Measurements from ENCODE around the gene KCNJ15.

KCNJ15 gene

DNA sequence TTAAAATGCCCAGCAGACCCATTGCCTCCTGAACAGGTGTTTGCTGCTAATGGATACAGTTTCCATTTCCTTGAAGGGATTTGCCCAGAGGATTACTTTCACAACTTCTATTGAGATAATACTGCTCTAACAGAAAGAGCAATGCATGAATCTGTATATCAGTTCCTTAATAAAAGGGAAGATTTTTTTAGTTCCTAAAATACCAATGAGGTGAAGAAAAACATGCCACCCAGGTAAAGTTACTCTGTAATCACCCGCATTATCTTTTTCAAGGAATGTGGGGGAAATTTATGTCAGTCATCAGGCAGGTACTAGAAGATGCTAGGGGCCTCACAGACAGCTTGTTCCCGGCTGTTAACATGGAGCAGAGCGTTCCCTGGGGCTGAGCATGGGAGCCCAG is 41.1 kb downstream of the KCNJ15 start:
- no peak for DNase-seq (ENCODE audit: low read depth, low spot score)

DNA sequence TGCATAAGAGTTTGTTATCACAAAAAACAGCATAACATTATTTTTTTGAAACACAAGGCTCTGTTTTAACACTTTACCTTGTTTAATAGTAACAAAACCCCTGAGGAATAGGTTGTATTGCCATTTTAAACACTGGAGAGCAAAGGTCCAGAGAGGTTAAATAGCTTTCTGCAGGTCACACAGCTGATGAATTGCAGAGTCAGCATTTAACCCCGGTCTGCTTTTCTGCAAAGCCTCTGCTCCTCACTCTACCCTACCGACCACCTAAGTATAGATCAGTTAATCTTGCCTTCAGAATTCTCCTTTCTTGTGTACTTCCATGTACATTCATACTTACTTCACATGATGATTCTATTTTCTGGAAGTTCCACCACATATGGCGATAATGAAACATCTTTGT is 42.0 kb downstream of the KCNJ15 start:
- DNase-seq (ENCODE audit: low read depth, low spot score): no peak

DNA sequence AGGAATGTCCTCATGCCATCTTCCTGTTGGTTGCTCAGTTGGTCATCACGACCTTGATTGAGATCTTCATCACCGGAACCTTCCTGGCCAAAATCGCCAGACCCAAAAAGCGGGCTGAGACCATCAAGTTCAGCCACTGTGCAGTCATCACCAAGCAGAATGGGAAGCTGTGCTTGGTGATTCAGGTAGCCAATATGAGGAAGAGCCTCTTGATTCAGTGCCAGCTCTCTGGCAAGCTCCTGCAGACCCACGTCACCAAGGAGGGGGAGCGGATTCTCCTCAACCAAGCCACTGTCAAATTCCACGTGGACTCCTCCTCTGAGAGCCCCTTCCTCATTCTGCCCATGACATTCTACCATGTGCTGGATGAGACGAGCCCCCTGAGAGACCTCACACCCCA is 42.9 kb downstream of the KCNJ15 start:
- no peak for DNase-seq (ENCODE audit: low read depth, low spot score)

- DNase-seq (ENCODE audit: low read depth, low spot score): no peak
Measured at GRCh38 chr21:38300141-38300578, 43.4 kb downstream of the KCNJ15 start.

GRCh38 chr21:38301321-38302214 is 44.8 kb downstream of the KCNJ15 start:
- no peak for DNase-seq (ENCODE audit: low read depth, low spot score)

GRCh38 chr21:38303300-38303699 is 46.5 kb downstream of the KCNJ15 start:
- DNase-seq (ENCODE audit: low read depth, low spot score): no peak

DNA sequence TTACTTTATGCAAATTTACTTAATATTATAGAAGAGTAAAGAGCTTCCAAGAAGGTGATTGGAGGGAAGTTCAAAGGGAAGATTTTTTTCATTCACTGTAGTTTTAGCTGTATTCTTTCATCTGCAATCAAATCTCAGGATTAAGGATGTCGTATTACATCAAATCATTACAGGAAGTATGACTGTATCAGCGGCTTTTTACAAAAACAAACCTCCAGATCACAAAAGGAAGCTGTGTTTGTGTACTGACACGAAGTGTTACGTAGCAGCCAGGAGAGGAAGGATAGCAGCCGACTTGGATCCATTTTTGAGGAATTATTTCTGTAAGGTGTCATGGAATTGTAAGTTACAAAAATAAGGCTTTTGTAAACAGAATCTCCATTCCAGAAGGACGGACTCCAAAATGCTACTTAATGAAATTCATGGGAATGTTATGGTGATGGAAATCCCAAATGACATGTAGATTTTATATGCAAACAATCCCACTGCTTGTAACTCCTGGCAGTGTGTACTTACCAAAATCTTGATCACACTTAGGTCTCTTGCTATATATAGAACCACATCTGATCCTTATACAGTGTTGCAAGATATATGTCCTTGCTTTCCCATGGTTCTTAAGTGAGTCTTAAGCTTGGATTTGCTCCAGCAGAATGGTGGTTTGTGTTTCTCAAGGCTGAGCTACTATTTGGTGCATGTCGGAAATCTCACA is 49.8 kb downstream of the KCNJ15 start:
- DNase-seq (ENCODE audit: low read depth, low spot score): no peak

DNA sequence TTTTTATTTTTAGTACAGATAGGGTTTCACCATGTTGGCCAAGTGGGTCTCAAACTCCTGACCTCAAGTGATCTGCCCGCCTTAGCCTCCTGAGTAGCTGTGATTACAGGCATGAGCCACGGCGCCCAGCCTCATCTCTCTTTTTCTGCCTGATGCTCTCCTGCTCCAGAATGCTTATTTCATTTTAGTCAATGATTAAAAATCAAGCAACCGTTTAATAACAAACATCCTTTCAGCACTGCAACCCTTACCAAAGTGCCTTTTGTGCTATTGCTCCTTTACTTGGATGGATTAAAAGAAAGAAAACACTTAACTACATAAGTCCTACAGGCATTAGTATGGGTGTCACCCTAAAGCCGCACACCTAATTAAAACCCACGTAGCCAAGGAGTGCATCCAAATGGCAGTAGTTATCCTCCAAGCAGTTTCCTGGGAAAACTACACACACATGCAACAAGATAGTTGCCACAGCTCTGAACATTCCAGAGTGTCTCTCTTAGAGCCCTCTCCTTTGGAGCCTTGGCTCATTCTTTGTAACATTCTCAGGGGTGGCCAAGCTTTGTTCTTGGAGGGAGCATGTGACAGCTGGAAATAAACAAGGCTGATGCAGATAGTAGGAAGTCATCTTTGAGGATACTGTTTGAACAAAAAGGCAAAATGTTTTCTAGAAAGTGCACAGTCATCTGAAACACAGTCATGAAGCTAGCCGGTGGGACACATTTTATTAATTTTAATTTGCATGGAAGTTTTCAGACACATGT is 51.2 kb downstream of the KCNJ15 start:
- DNase-seq (ENCODE audit: low read depth, low spot score): no peak

DNA sequence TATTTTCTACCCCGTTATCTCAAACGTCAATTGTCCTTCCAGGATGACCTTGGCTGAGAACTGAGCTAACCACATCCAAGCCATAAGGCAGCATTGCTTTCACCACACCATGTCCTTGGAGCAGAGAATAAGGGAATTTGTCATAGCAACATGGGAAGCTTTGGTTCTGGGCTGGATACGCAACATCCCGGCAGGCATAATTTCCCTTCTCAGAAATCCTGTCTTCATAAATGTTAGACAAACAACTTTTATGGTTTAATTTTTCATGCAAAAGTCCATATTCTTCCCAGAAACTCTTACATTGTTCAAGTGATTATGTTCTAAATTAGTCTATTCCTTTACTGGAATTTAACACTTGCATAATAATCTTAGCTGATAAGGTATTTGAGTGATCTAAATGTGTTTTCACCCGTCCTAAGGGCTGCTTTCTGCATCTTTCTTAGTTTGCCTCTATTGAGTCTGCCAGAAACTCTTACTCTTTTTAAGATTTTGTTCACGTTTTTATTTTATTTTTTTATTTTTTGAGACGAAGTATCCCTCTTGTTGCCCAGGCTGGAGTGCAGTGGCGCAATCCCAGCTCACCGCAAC is 51.8 kb downstream of the KCNJ15 start:
- DNase-seq (ENCODE audit: low read depth, low spot score): no peak

GRCh38 chr21:38310646-38311485 is 54.1 kb downstream of the KCNJ15 start:
- DNase-seq (ENCODE audit: low read depth, low spot score): no peak

- DNase-seq (ENCODE audit: low read depth, low spot score): no peak
Measured at GRCh38 chr21:38311765-38312164, 55.0 kb downstream of the KCNJ15 start.

- DNase-seq (ENCODE audit: low read depth, low spot score): no peak
Measured at GRCh38 chr21:38312822-38313221, 56.0 kb downstream of the KCNJ15 start.

DNA sequence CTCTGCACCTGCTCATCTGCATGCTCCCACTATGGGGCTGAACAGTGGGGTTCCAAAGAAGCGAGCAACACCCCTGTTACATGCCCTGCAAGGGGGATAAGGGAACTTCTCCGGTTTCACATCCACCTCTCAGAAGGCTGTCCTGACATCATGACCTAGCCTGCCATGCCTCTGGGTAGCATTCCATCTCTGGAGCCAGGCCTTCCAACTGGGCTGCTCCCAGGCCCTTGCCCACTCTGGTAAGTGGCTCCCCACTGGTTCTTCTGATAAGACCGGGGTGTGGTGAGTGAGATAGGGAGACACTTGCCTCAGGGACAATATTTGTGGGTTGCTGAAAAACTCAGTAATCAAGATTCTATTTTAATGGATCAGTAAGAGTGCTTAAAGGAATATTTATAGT is 57.8 kb downstream of the KCNJ15 start:
- DNase-seq (ENCODE audit: low read depth, low spot score): no peak

DNA sequence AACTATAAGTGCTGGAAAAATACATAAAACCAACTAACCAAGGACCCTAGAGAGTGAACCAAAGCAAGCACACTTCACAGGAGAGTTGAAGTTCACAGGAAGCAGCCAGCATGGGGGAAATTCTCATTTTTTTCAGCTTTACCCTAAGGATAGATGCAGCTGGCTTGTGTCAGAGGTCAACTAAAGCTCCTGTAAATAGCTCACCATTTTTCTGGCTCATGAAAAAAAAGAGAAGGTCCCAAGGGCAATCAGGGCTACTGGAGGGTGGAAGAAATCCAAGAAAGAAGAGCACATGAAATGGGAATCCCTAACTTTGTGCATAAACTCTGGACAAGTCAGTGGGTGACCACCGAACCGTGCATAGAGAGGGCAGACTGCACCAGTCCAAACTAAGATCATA is 58.3 kb downstream of the KCNJ15 start:
- DNase-seq (ENCODE audit: low read depth, low spot score): peak; percentile 86

- no peak for DNase-seq (ENCODE audit: low read depth, low spot score)
Measured at GRCh38 chr21:38319781-38320180, 63.0 kb downstream of the KCNJ15 start.

DNA sequence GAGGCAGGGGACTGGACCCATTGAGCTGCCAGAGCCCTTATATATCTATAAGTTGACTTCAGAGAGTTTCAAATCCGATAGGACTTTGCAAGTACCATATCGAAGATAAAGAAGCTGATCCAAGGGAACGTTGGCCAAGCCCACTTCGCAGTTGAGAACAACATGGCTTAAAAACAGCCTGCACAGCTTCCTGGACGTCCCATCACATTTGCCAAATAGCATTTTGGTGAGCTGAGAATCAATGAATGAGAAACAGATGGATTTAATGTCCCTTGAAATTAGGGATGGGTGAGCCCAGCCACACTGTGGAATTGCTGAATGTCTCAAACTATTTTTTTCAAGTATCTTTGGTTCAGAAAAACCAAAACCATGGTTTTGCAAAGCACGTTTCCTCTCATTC is 64.8 kb downstream of the KCNJ15 start:
- no peak for DNase-seq (ENCODE audit: low read depth, low spot score)

DNA sequence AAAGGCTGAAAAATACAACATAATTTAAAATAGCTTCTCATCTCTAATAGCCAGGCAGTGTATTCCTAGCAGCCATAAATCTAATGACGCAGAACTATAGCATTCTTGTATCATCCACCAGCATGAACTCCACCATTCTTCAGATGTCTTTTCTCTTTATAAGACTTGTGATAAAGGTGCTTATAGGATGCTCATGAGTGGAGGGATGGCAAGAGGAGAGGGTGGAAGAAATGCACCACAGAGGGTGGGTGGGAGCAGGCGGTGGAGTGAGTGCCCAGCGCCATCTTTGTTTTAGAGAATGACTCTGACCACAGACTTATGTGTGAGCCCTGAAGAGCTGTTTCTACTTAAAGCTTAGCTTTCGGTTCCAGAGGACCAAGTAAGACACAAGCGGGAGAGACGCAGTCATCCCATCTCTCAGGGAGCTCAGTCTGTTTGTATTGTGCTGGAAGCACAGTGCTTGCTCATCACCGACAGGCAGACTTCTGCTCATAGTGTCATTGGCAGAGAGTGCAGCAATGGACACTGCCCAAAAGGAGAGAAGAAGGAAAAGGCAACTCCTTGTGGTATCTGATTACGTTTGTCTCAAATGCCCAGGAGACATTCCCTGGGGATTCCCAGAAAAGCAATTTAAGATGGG is 65.6 kb downstream of the KCNJ15 start:
- no peak for DNase-seq (ENCODE audit: low read depth, low spot score)

- no peak for DNase-seq (ENCODE audit: low read depth, low spot score)
Measured at GRCh38 chr21:38323721-38324531, 67.1 kb downstream of the KCNJ15 start.

GRCh38 chr21:38325216-38325615 is 68.4 kb downstream of the KCNJ15 start:
- DNase-seq (ENCODE audit: low read depth, low spot score): no peak
